ENCODE measurements around the gene NRG3. TPM values are rescaled to one million over a fixed set of nuclear protein-coding genes. Genes with fewer than 3 reads are reported as not detected.

Gene NRG3
- total and polyA plus RNA-seq, 12 donors = 0.03 to 0.73 (median 0.13) TPM; not detected in 5

GRCh38 chr10:81914736-81915503 lies 39.9 kb downstream of the NRG3 start:
- H3K27ac ChIP-seq = no peak overlapping the region
- TF ChIP-seq, protein P1, sequence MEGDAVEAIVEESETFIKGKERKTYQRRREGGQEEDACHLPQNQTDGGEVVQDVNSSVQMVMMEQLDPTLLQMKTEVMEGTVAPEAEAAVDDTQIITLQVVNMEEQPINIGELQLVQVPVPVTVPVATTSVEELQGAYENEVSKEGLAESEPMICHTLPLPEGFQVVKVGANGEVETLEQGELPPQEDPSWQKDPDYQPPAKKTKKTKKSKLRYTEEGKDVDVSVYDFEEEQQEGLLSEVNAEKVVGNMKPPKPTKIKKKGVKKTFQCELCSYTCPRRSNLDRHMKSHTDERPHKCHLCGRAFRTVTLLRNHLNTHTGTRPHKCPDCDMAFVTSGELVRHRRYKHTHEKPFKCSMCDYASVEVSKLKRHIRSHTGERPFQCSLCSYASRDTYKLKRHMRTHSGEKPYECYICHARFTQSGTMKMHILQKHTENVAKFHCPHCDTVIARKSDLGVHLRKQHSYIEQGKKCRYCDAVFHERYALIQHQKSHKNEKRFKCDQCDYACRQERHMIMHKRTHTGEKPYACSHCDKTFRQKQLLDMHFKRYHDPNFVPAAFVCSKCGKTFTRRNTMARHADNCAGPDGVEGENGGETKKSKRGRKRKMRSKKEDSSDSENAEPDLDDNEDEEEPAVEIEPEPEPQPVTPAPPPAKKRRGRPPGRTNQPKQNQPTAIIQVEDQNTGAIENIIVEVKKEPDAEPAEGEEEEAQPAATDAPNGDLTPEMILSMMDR (IDR thresholded peaks at IDR 0.05) = no peak
- intact Hi-C loops (cut with DNase I) = no loop called here
- WGBS, 2 donors = 56 to 69% methylated on average over 3 of the region's 3 CpGs
- H3K4me1 ChIP-seq = no peaks in the 10 kb centered on the region
- no peak for ATAC-seq
- no peak overlapping the region for H3K4me3 ChIP-seq
- no peaks in the 10 kb centered on the region for H3K9me3 ChIP-seq
- DNase-seq = no peak
- no peaks in the 10 kb centered on the region for H3K27me3 ChIP-seq
- no peaks in the 10 kb centered on the region for H3K36me3 ChIP-seq

GRCh38 chr10:81915504-81915897 lies 40.5 kb downstream of the NRG3 start:
- no peaks in the 10 kb centered on the region for H3K9me3 ChIP-seq
- WGBS, 2 donors = 15 to 32% methylated on average over 2 of the region's 2 CpGs
- ATAC-seq = no peak
- no peaks in the 10 kb centered on the region for H3K27me3 ChIP-seq
- intact Hi-C loops (cut with DNase I) = no loop called here
- TF ChIP-seq, protein P1 (IDR thresholded peaks at IDR 0.05) = no peak
- no peaks in the 10 kb centered on the region for H3K36me3 ChIP-seq
- H3K4me1 ChIP-seq = no peaks in the 10 kb centered on the region
- DNase-seq = no peak
- H3K27ac ChIP-seq = no peak overlapping the region
- no peak overlapping the region for H3K4me3 ChIP-seq

DNA sequence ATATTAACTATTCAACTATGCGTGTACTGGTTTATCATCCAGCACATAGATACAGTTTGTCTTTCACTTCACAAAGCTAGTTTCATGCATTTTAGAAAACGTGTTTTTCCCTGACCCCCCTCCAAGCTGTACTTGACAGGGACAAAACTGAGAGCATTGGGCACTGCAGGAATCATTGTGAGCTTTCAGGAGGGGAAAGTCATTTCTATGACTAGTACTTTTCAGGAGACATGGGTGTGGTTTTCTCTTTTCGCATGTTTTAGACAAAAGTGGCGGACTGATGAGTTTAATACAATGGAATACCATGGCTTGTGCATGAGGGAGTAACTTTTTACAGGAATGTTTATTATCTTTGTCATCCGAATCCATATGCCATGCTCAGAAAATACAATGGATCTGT lies 42.7 kb downstream of the NRG3 start:
- 69 to 74% methylated on average over 5 of the region's 5 CpGs for WGBS, 2 donors
- intact Hi-C loops (cut with DNase I) = no loop called here
- TF ChIP-seq, protein P1 (IDR thresholded peaks at IDR 0.05) = no peak

GRCh38 chr10:81918766-81919165 lies 43.8 kb downstream of the NRG3 start:
- Histone ChIP-seq H3K36me3 (no peaks in the 10 kb centered on the region), H3K9me3 (no peaks in the 10 kb centered on the region), H3K4me3 (no peak overlapping the region), H3K27me3 (no peaks in the 10 kb centered on the region), H3K4me1 (no peaks in the 10 kb centered on the region), H3K27ac (no peak overlapping the region)
- DNase-seq (no peak), ATAC-seq (no peak)
- TF ChIP-seq, protein P1 (IDR thresholded peaks at IDR 0.05) = no peak
- WGBS, 2 donors = 64 to 77% methylated on average over 1 of the region's 1 CpG
- intact Hi-C loops (cut with DNase I) = no loop called here

More for the DNA sequence above, 42.7 kb downstream of the NRG3 start:
- Histone ChIP-seq H3K4me1 (no peaks in the 10 kb centered on the region), H3K4me3 (no peak overlapping the region), H3K27ac (no peak overlapping the region), H3K27me3 (no peaks in the 10 kb centered on the region), H3K9me3 (no peaks in the 10 kb centered on the region), H3K36me3 (no peaks in the 10 kb centered on the region)
- no peak for DNase-seq
- ATAC-seq = no peak

Data from heart right ventricle (tissue), 16 donors.